SU-DHL-6 (cell line): ENCODE data around the gene CCDC24.

Experiments
- CTCF ChIP-seq: fragments of 200-600 bp; sonication (generic); IDR thresholded peaks from one replicate; pipeline ENCODE4 v1.5.1; 2017; ENCODE audit warnings: antibody characterized with exemption, mild to moderate bottlenecking, low read length, moderate library complexity; ENCODE audit not compliant: insufficient read depth, poor library complexity, severe bottlenecking
- EZH2phosphoT487 ChIP-seq: fragments of 200-600 bp; sonication (generic), shearing (Covaris generic); conservative IDR thresholded peaks from 2 replicates; pipeline ENCODE4 v1.6.1; 2018; ENCODE audit warnings: mild to moderate bottlenecking, antibody characterized with exemption, low read length, moderate library complexity, mixed read lengths

GRCh38 chr1:43991476-43992231, at the start of gene CCDC24:
- TF ChIP-seq CTCF (no peak), EZH2phosphoT487 (no peak)
